Hepatocyte (in vitro differentiated cells): Measurements from ENCODE around the gene MMS19. TPM values are rescaled to one million over a fixed set of nuclear protein-coding genes. Genes with fewer than 3 reads are reported as not detected.

Source experiments
- DNase-seq: peaks from one replicate; pipeline ENCODE4 v3.0.0-alpha.2; 2016; ENCODE audit warnings: low spot score
- H2AFZ ChIP-seq: fragments of 200-600 bp; sonication (generic); 2 replicates; pipeline ENCODE4 v1.6.0; 2016; ENCODE audit warnings: antibody characterized with exemption, mild to moderate bottlenecking
- H3K27ac ChIP-seq: fragments of 200-600 bp; sonication (generic); 2 replicates; pipeline ENCODE4 v1.5.1; 2016; ENCODE audit warnings: mild to moderate bottlenecking
- H3K27me3 ChIP-seq: fragments of 200-600 bp; sonication (generic); 2 replicates; pipeline ENCODE4 v1.6.1; 2016
- H3K36me3 ChIP-seq: fragments of 200-600 bp; sonication (generic); replicated peaks from 2 replicates; pipeline ENCODE4 v1.5.1; 2016; ENCODE audit warnings: low read depth; ENCODE audit not compliant: insufficient read depth
- H3K4me1 ChIP-seq: fragments of 200-600 bp; sonication (generic); 2 replicates; pipeline ENCODE4 v1.5.1; 2016; ENCODE audit warnings: mild to moderate bottlenecking, moderate library complexity; ENCODE audit not compliant: insufficient read depth
- H3K4me2 ChIP-seq: fragments of 200-600 bp; sonication (generic); 2 replicates; pipeline ENCODE4 v1.6.0; 2016
- H3K4me3 ChIP-seq: fragments of 200-600 bp; sonication (generic); 2 replicates; pipeline ENCODE4 v1.5.1; 2016; ENCODE audit warnings: mild to moderate bottlenecking
- H3K79me2 ChIP-seq: fragments of 200-600 bp; sonication (generic); 2 replicates; pipeline ENCODE4 v1.6.0; 2017; ENCODE audit warnings: mild to moderate bottlenecking
- H3K9me2 ChIP-seq: fragments of 200-600 bp; sonication (generic); replicated peaks from 2 replicates; pipeline ENCODE4 v1.6.0; 2017; ENCODE audit warnings: mild to moderate bottlenecking; ENCODE audit not compliant: insufficient read depth
- H3K9me3 ChIP-seq: fragments of 200-600 bp; sonication (generic); 2 replicates; pipeline ENCODE4 v1.5.1; 2016; ENCODE audit warnings: low read depth, mild to moderate bottlenecking
- H4K20me1 ChIP-seq: fragments of 200-600 bp; sonication (generic); 2 replicates; pipeline ENCODE4 v1.6.0; 2016; ENCODE audit warnings: mild to moderate bottlenecking; ENCODE audit not compliant: insufficient read depth, poor library complexity, severe bottlenecking
- CTCF ChIP-seq: fragments of 200-600 bp; sonication (generic); IDR thresholded peaks from 2 replicates; pipeline ENCODE4 v1.5.1; 2016; ENCODE audit warnings: antibody characterized with exemption, mild to moderate bottlenecking; ENCODE audit not compliant: poor library complexity
- EZH2 ChIP-seq: fragments of 200-600 bp; sonication (generic); IDR thresholded peaks from 2 replicates; pipeline ENCODE4 v1.6.1; 2016; ENCODE audit warnings: antibody characterized with exemption, mild to moderate bottlenecking, borderline replicate concordance
- EZH2phosphoT487 ChIP-seq: fragments of 200-600 bp; sonication (generic); IDR thresholded peaks from one replicate; pipeline ENCODE4 v1.6.1; 2018; ENCODE audit warnings: antibody characterized with exemption, mild to moderate bottlenecking, low read depth, moderate library complexity; ENCODE audit not compliant: unreplicated experiment, severe bottlenecking
- WGBS: methylation state at CpG from one replicate; pipeline ENCODE4 v1.1.6; 2016; ENCODE audit warnings: low lambda C conversion rate; ENCODE audit errors: missing lambda C conversion rate; 5-methylcytosine and 5-hydroxymethylcytosine counted together
- polyA plus RNA-seq: library from polyadenylated mRNA; unstranded; fragments of >200 nt; fragmentation: Nextera tagmentation; extraction: Ambion mirVana; gene quantifications from 2 replicates; pipeline ENCODE4 v1.2.1, GENCODE V29; 2016
- total RNA-seq: library from RNA; depleted of rRNA; stranded (reverse); fragments of >200 nt; gene quantifications from 2 replicates; pipeline ENCODE4 v1.2.3, GENCODE V29; 2014

The MMS19 gene
- total and polyA plus RNA-seq, 2 experiments from 2014 or later = 58.4 to 68.6 TPM

GRCh38 chr10:97442277-97442676, 55.9 kb downstream of the MMS19 start:
- no peak overlapping the region for H3K4me3 ChIP-seq
- TF ChIP-seq CTCF = no peak
- TF ChIP-seq EZH2phosphoT487 = no peak
- no peak for TF ChIP-seq EZH2

DNA sequence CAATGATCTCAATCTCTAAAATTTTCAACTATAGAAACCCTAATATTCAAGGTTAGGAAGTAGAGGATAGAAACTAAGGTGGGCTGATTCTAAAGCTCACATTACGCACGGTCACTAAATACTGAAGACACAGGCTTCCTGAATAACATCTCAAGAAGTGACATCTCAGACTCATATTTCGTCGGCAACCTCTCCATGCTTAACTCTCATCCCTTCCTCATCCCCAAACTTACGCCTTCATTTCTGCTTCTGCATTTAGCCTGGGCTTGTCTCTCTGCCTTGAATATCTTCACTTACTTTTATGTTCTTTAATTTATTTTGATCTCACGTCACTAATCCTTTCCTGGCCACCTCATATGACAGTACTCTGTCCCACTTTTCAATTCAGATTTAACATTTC, 63.0 kb downstream of the MMS19 start:
- peaks cover 3% of the 10 kb centered on the region for H3K79me2 ChIP-seq
- no peak overlapping the region for H3K4me2 ChIP-seq
- H3K4me3 ChIP-seq = no peak overlapping the region
- H3K36me3 ChIP-seq = no peaks in the 10 kb centered on the region
- no peak for TF ChIP-seq CTCF
- TF ChIP-seq EZH2phosphoT487 = no peak
- TF ChIP-seq EZH2 = no peak
- over 99% methylated on average over 6 of the region's 6 CpGs for WGBS
- no peaks in the 10 kb centered on the region for H3K9me3 ChIP-seq
- H3K9me2 ChIP-seq = no peaks in the 10 kb centered on the region
- no peaks in the 10 kb centered on the region for H3K4me1 ChIP-seq
- no peak overlapping the region for H3K27ac ChIP-seq
- no peak for DNase-seq
- H2AFZ ChIP-seq = no peak overlapping the region
- H4K20me1 ChIP-seq = no peaks in the 10 kb centered on the region
- no peaks in the 10 kb centered on the region for H3K27me3 ChIP-seq

More at GRCh38 chr10:97442277-97442676, 55.9 kb downstream of the MMS19 start:
- Histone ChIP-seq H3K36me3 (no peaks in the 10 kb centered on the region), H4K20me1 (no peaks in the 10 kb centered on the region), H3K4me1 (peaks cover 11% of the 10 kb centered on the region), H2AFZ (no peak overlapping the region), H3K79me2 (peaks cover 22% of the 10 kb centered on the region), H3K4me2 (no peak overlapping the region), H3K9me3 (no peaks in the 10 kb centered on the region), H3K27ac (no peak overlapping the region), H3K27me3 (no peaks in the 10 kb centered on the region), H3K9me2 (no peaks in the 10 kb centered on the region)
- DNase-seq = no peak
- WGBS = 94% methylated on average over 1 of the region's 1 CpG

DNA sequence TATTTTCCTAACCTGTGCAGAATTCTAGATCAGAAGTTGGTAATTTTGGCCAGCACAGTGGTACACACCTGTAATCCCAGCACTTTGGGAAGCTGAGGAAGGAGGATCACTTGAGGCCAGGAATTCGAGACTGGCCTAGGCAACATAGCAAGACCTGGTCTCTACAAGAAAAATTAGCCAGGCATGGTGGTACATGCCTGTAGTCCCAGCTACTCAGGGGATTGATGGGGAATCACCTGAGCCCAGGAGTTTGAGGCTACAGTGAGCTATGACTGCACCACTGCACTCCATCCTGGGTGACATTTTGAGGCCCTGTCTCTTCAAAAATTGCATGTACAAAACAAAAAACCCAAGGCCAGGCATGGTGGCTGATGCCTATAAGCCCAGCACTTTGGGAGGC, 63.7 kb downstream of the MMS19 start:
- DNase-seq = no peak
- Histone ChIP-seq H3K9me3 (no peaks in the 10 kb centered on the region), H3K27me3 (no peaks in the 10 kb centered on the region), H3K79me2 (peaks cover 9% of the 10 kb centered on the region), H3K4me1 (no peaks in the 10 kb centered on the region), H3K9me2 (no peaks in the 10 kb centered on the region), H3K27ac (no peak overlapping the region), H3K36me3 (no peaks in the 10 kb centered on the region), H4K20me1 (no peaks in the 10 kb centered on the region), H3K4me3 (no peak overlapping the region), H2AFZ (no peak overlapping the region), H3K4me2 (no peak overlapping the region)
- TF ChIP-seq EZH2phosphoT487 (no peak), EZH2 (no peak), CTCF (no peak)
- 95% methylated on average over 1 of the region's 1 CpG for WGBS

DNA sequence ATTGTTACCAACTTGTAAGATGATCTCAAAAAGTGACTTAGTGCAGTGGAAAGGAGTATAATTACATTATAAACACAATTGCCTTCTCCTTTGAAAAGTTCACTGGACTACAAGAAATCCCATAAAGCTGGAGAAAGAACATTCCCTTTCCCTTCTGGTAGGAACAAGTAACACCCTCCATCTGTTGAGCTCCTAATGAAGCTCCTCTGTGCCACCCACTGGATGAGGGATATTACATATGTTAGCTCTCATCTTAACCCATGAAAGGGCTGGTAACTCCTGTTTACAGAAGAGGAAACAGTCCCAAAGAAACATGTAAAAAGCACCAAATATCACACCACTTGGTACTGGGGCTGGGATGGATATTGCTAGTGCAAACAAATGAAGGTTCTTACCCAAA, 64.2 kb downstream of the MMS19 start:
- Histone ChIP-seq H3K9me2 (no peaks in the 10 kb centered on the region), H3K27ac (no peak overlapping the region), H3K79me2 (peaks cover 14% of the 10 kb centered on the region), H3K4me3 (no peak overlapping the region), H3K4me1 (no peaks in the 10 kb centered on the region), H3K27me3 (no peaks in the 10 kb centered on the region), H3K4me2 (no peak overlapping the region), H4K20me1 (no peaks in the 10 kb centered on the region), H3K9me3 (no peaks in the 10 kb centered on the region), H3K36me3 (no peaks in the 10 kb centered on the region), H2AFZ (no peak overlapping the region)
- TF ChIP-seq CTCF = no peak
- TF ChIP-seq EZH2phosphoT487 = no peak
- TF ChIP-seq EZH2 = no peak
- DNase-seq = no peak
